CD4-positive, alpha-beta T cell (primary cell): ENCODE data around the gene PRKAB2. TPM values are rescaled to one million over a fixed set of nuclear protein-coding genes. Genes with fewer than 3 reads are reported as not detected.
"Not testable (repeated sequence)": the region's sequence is repeated elsewhere in the genome, so short reads cannot be mapped to it uniquely, and the experiment has no call there.

Experiments
- ATAC-seq: fragments of 200-7000 bp; cut with Tn5 transposase; one replicate; pipeline ENCODE4 v1.10.0; 2022; ENCODE audit warnings: mild to moderate bottlenecking; ENCODE audit not compliant: poor library complexity
- CTCF ChIA-PET: fragments of 350-600 bp; sonication (Branson Sonifier 250); formaldehyde crosslinking; loops from one replicate; lab custom pipeline; 2021; ENCODE audit warnings: antibody characterized with exemption, inconsistent platforms; lab: Charles Lee
- POLR2A ChIA-PET: fragments of 350-600 bp; sonication (Branson Sonifier 250); formaldehyde crosslinking; loops from one replicate; lab custom pipeline; 2021; ENCODE audit warnings: antibody characterized with exemption, inconsistent platforms; lab: Charles Lee
- DNase-seq, 14 experiments: peaks; one replicate each; pipeline ENCODE4 v3.0.0-alpha.2; 2013 to 2020; ENCODE audit warnings: mixed read lengths in 2 of 14
- H3K27ac ChIP-seq, 2 donors: one replicate each; pipeline versions ENCODE4 v1.5.1 to v1.7.0; 2013; ENCODE audit warnings: low read length in 2 of 2, low read depth in 1 of 2, mild to moderate bottlenecking in 1 of 2
- H3K27me3 ChIP-seq, 2 experiments: 1 replicate in 1 of 2; 2 replicates in 1 of 2; pipeline versions ENCODE4 v1.6.1 to v1.7.0; 2013; ENCODE audit warnings: low read length in 2 of 2, control low read depth in 1 of 2, mild to moderate bottlenecking in 1 of 2, moderate library complexity in 1 of 2; ENCODE audit not compliant: insufficient read depth in 2 of 2, control insufficient read depth in 1 of 2
- H3K36me3 ChIP-seq: one replicate; pipeline ENCODE4 v1.6.1; 2013; ENCODE audit warnings: low read length, control low read depth; ENCODE audit not compliant: insufficient read depth
- H3K4me1 ChIP-seq: one replicate; pipeline ENCODE4 v1.6.1; 2013; ENCODE audit warnings: low read length, control low read depth; ENCODE audit not compliant: insufficient read depth
- H3K4me3 ChIP-seq: one replicate; pipeline ENCODE4 v1.5.1; 2013; ENCODE audit warnings: mild to moderate bottlenecking, low read length, moderate library complexity
- H3K9me3 ChIP-seq, 2 experiments: 1 replicate in 1 of 2; 2 replicates in 1 of 2; pipeline versions ENCODE4 v1.6.1 to v1.7.0; 2013; ENCODE audit warnings: low read length in 2 of 2, mild to moderate bottlenecking in 2 of 2, control low read depth in 1 of 2, moderate library complexity in 1 of 2; ENCODE audit not compliant: control insufficient read depth in 1 of 2, insufficient read depth in 1 of 2
- H3K27ac Mint-ChIP-seq: one replicate; pipeline ENCODE4 v1.8.0; 2020; ENCODE audit warnings: mixed read lengths
- H3K27me3 Mint-ChIP-seq: one replicate; pipeline ENCODE4 v1.8.0; 2021; ENCODE audit warnings: mixed read lengths
- H3K36me3 Mint-ChIP-seq: one replicate; pipeline ENCODE4 v1.8.0; 2021; ENCODE audit warnings: low read depth, mixed read lengths
- H3K4me1 Mint-ChIP-seq: one replicate; pipeline ENCODE4 v1.8.0; 2021; ENCODE audit warnings: low read depth, mixed read lengths
- H3K4me3 Mint-ChIP-seq: one replicate; pipeline ENCODE4 v1.8.0; 2020; ENCODE audit warnings: mild to moderate bottlenecking, mixed read lengths
- H3K9me3 Mint-ChIP-seq: one replicate; pipeline ENCODE4 v1.8.0; 2020; ENCODE audit warnings: mixed read lengths
- intact Hi-C, 2 experiments: fragments of 100-400 bp; cut with DNase I in 1 of 2; cut with micrococcal nuclease in 1 of 2; formaldehyde crosslinking; loops; one replicate each; pipeline versions ENCODE4 v1.15.1 to v1.9.0; 2023 to 2025; cut with DNase I, micrococcal nuclease
- total RNA-seq, 174 experiments: library from RNA in 2 of 174; stranded (reverse) in 2 of 174; gene quantifications; one replicate each; pipeline ENCODE4 v1.2.3 and lab custom pipeline; 2021 to 2026
- TF ChIP-seq, protein P1 (sequence below): fragments of 200-600 bp; IDR thresholded peaks from one replicate; pipeline ENCODE4 v1.8.0; 2022; ENCODE audit warnings: antibody characterized with exemption, mild to moderate bottlenecking

PRKAB2 gene
- total RNA-seq, 2 experiments from 2014 or later = 7.4 to 9.6 TPM

DNA sequence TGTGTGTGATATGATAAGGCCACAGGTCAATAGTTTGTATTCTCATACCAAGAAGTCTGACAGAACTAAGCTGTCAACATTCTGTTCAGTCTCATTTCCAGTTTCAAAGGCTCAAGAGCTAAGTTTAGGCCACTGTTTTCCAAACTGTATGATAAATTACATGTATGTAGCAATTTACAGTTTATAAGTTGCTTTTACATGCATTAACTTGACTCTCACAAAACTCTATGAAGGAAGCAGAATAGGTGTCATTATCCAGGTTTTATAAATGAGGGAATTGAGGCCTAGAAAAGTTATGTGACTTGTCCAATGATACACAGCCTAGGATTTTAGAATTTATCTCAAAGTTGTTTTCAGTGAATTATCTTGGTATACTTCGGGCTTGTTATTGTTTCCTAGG is 29.5 kb upstream of the PRKAB2 start:
- Histone ChIP-seq H3K36me3 (no peaks in the 10 kb centered on the region), H3K27me3 (no peaks in the 10 kb centered on the region), H3K9me3 (no peaks in the 10 kb centered on the region), H3K4me3 (no peak overlapping the region), H3K27ac (no peak overlapping the region), H3K4me1 (no peaks in the 10 kb centered on the region)
- TF ChIP-seq, protein P1, sequence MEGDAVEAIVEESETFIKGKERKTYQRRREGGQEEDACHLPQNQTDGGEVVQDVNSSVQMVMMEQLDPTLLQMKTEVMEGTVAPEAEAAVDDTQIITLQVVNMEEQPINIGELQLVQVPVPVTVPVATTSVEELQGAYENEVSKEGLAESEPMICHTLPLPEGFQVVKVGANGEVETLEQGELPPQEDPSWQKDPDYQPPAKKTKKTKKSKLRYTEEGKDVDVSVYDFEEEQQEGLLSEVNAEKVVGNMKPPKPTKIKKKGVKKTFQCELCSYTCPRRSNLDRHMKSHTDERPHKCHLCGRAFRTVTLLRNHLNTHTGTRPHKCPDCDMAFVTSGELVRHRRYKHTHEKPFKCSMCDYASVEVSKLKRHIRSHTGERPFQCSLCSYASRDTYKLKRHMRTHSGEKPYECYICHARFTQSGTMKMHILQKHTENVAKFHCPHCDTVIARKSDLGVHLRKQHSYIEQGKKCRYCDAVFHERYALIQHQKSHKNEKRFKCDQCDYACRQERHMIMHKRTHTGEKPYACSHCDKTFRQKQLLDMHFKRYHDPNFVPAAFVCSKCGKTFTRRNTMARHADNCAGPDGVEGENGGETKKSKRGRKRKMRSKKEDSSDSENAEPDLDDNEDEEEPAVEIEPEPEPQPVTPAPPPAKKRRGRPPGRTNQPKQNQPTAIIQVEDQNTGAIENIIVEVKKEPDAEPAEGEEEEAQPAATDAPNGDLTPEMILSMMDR = no peak
- ChIA-PET POLR2A (no interaction called here), CTCF (interaction anchor here (0.7 kb wide), 1 partner anchor 188 kb away, joined by 3 read pairs; no protein-coding TSS in a partner anchor)
- Mint-ChIP-seq H3K27me3 (no peaks in the 10 kb centered on the region), H3K9me3 (no peaks in the 10 kb centered on the region), H3K27ac (no peak overlapping the region), H3K4me1 (no peaks in the 10 kb centered on the region), H3K4me3 (no peak overlapping the region), H3K36me3 (no peaks in the 10 kb centered on the region)
- intact Hi-C loops = no loop called here
- ATAC-seq (no peak), DNase-seq (no peak)

DNA sequence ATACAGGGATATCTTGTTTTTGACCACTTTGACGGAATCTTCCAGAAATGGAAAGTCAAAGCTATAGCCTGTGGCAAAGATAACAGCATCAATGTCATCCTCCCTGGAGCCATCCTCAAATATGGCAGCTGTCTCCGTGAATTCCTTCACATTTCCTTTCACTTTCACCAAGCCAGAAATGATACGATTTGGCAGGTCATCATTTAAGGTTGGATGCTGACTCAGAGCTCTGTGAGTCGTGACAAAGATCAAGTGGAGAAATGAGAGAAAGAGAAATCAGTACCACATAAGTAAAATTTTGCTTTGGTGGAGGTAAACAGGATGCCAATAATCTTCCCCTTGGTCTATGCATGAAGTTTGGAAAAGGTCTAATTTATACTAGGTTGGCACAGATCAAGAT is 29.0 kb upstream of the PRKAB2 start:
- no peak for ATAC-seq
- Histone ChIP-seq H3K4me3 (no peak overlapping the region), H3K27me3 (no peaks in the 10 kb centered on the region), H3K36me3 (no peaks in the 10 kb centered on the region), H3K4me1 (no peaks in the 10 kb centered on the region), H3K9me3 (no peaks in the 10 kb centered on the region), H3K27ac (no peak overlapping the region)
- no peak for DNase-seq
- TF ChIP-seq, protein P1 = no peak
- CTCF ChIA-PET = no interaction called here
- intact Hi-C loops = no loop called here
- Mint-ChIP-seq H3K9me3 (no peaks in the 10 kb centered on the region), H3K4me3 (no peak overlapping the region), H3K27ac (no peak overlapping the region), H3K27me3 (no peaks in the 10 kb centered on the region), H3K4me1 (no peaks in the 10 kb centered on the region), H3K36me3 (no peaks in the 10 kb centered on the region)
- POLR2A ChIA-PET = no interaction called here

DNA sequence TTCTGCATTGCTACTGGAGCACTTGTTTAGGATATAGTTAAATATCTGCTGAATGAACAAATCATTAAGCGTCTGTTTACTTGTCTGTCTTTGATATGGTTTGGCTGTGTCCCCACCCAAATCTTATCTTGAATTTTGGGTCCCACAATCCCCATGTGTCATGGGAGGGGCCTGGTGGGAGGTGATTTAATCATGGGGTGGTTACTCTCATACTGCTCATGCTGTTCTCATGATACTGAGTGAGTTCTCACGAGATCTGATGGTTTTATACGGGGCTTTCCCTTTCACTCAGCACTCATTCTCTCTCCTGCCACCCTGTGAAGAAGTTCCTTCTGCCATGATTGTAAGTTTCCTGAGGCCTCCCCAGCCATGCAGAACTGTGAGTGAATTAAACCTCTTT is 25.1 kb upstream of the PRKAB2 start:
- H3K36me3 ChIP-seq, H3K4me1 Mint-ChIP-seq, ATAC-seq, H3K4me3 Mint-ChIP-seq, H3K4me1 ChIP-seq, H3K27ac Mint-ChIP-seq, DNase-seq, CTCF ChIA-PET, intact Hi-C loops, H3K9me3 Mint-ChIP-seq, H3K9me3 ChIP-seq, H3K27me3 ChIP-seq, H3K36me3 Mint-ChIP-seq, H3K4me3 ChIP-seq, POLR2A ChIA-PET, H3K27me3 Mint-ChIP-seq, H3K27ac ChIP-seq: not testable (repeated sequence)

DNA sequence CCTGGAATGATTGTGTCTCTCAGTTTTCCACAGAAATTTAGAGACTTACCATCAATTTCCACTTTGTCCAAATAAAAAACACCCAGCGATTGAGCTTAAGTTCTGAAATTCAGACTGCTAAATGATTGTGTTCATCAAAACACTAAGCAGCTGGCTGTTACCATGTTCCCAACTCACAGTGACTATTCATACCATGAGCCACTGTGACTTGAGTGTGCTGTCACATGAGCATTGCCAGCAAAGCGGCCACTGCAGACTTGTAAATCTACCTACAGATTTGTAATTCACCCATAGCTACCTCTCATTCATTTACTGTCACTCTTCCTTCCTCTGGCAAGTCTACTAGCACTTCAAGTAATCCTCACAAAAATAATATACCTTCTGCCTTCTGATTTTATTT is 17.2 kb upstream of the PRKAB2 start:
- H3K9me3 ChIP-seq = no peaks in the 10 kb centered on the region
- DNase-seq (no peak), ATAC-seq (no peak)
- Mint-ChIP-seq H3K27me3 (no peaks in the 10 kb centered on the region), H3K4me3 (no peak overlapping the region), H3K9me3 (no peaks in the 10 kb centered on the region), H3K4me1 (no peaks in the 10 kb centered on the region), H3K27ac (no peak overlapping the region), H3K36me3 (no peaks in the 10 kb centered on the region)
- no peaks in the 10 kb centered on the region for H3K27me3 ChIP-seq
- H3K4me3 ChIP-seq = no peak overlapping the region
- CTCF ChIA-PET = no interaction called here
- H3K27ac ChIP-seq = no peak overlapping the region
- intact Hi-C loops = no loop called here
- no peaks in the 10 kb centered on the region for H3K4me1 ChIP-seq
- TF ChIP-seq, protein P1 = no peak
- H3K36me3 ChIP-seq = no peaks in the 10 kb centered on the region
- POLR2A ChIA-PET = no interaction called here
